ENCODE results near the gene UGCG.
"Not testable (repeated sequence)": the region's sequence is repeated elsewhere in the genome, so short reads cannot be mapped to it uniquely, and the experiment has no call there.

The UGCG gene

GRCh38 chr9:111959468-111960359 is 63.1 kb downstream of the UGCG start:
- DNase-seq (ENCODE audit: low spot score), result no peak
- no peak overlapping the region for H3K4me3 ChIP-seq
- no peak for TF ChIP-seq CTCF (IDR thresholded peaks at IDR 0.05)
- H3K27ac ChIP-seq, result no peak overlapping the region

- not testable (repeated sequence) for DNase-seq (ENCODE audit: low spot score); H3K27ac ChIP-seq; H3K4me3 ChIP-seq
These were observed 63.9 kb downstream of the UGCG start for GRCh38 chr9:111960485-111960884.

- H3K27ac ChIP-seq, result no peak overlapping the region
- no peak for TF ChIP-seq CTCF (IDR thresholded peaks at IDR 0.05)
These were observed 64.4 kb downstream of the UGCG start for GRCh38 chr9:111961009-111961408.

GRCh38 chr9:111961575-111961974 is 65.0 kb downstream of the UGCG start:
- DNase-seq (ENCODE audit: low spot score), result no peak
- Histone ChIP-seq H3K4me3 (no peak overlapping the region), H3K27ac (no peak overlapping the region)
- no peak for TF ChIP-seq CTCF (IDR thresholded peaks at IDR 0.05)

More at GRCh38 chr9:111961009-111961408, 64.4 kb downstream of the UGCG start:
- DNase-seq (ENCODE audit: low spot score), result no peak
- H3K4me3 ChIP-seq, result no peak overlapping the region

GRCh38 chr9:111962021-111962420 is 65.4 kb downstream of the UGCG start:
- DNase-seq (ENCODE audit: low spot score), result no peak
- Histone ChIP-seq H3K27ac (no peak overlapping the region), H3K4me3 (no peak overlapping the region)
- no peak for TF ChIP-seq CTCF (IDR thresholded peaks at IDR 0.05)

- Histone ChIP-seq H3K4me3 (no peak overlapping the region), H3K27ac (no peak overlapping the region)
- TF ChIP-seq CTCF (IDR thresholded peaks at IDR 0.05), result no peak
- no peak for DNase-seq (ENCODE audit: low spot score)
These were observed 67.4 kb downstream of the UGCG start for GRCh38 chr9:111963995-111964394.

GRCh38 chr9:111965566-111966019 is 69.0 kb downstream of the UGCG start:
- TF ChIP-seq CTCF (IDR thresholded peaks at IDR 0.05), result no peak
- DNase-seq (ENCODE audit: low spot score), result no peak
- no peak overlapping the region for H3K4me3 ChIP-seq
- H3K27ac ChIP-seq, result no peak overlapping the region

All from coronary artery (tissue), 2 donors.